Cardiac fibroblast (primary cell): ENCODE measurements around the gene USP5.

Source experiments
- DNase-seq, 2 donors: peaks; one replicate each; pipeline versions ENCODE4 v3.0.0 to v3.0.0-alpha.2; 2010; ENCODE audit warnings: low read depth in 2 of 2
- H3K4me3 ChIP-seq, 2 donors: replicated peaks in 1 of 2; 1 replicate in 1 of 2; 2 replicates in 1 of 2; pipeline ENCODE4 v1.5.1; 2011; ENCODE audit warnings: low read depth in 2 of 2, low read length in 2 of 2, mild to moderate bottlenecking in 2 of 2, moderate library complexity in 1 of 2
- TF ChIP-seq, protein P1 (sequence below): IDR thresholded peaks from one replicate; pipeline ENCODE4 v1.5.1; 2011; ENCODE audit warnings: low read depth, mild to moderate bottlenecking, low read length, inconsistent platforms

Gene USP5

DNA sequence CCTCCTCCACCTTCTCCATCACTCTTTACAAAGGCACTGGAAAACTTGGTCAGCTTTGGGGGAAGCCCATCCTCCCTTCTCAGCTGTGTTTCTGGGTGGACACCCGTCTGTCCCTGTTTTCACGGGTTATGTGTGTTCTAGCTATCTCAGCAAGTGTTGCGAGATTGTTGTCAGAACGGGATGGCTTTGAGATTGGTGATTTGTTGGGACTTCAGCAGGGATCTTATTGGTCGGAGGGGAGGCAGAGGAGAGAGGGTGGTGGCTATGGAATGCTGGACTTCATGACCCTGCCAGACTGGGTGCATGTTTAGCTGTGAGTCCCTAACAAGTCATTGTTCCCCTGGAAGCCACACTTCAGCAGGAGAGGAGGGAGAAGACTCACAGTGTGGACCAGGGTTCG, 2.1 kb downstream of the USP5 start:
- no peak overlapping the region for H3K4me3 ChIP-seq
- TF ChIP-seq, protein P1, sequence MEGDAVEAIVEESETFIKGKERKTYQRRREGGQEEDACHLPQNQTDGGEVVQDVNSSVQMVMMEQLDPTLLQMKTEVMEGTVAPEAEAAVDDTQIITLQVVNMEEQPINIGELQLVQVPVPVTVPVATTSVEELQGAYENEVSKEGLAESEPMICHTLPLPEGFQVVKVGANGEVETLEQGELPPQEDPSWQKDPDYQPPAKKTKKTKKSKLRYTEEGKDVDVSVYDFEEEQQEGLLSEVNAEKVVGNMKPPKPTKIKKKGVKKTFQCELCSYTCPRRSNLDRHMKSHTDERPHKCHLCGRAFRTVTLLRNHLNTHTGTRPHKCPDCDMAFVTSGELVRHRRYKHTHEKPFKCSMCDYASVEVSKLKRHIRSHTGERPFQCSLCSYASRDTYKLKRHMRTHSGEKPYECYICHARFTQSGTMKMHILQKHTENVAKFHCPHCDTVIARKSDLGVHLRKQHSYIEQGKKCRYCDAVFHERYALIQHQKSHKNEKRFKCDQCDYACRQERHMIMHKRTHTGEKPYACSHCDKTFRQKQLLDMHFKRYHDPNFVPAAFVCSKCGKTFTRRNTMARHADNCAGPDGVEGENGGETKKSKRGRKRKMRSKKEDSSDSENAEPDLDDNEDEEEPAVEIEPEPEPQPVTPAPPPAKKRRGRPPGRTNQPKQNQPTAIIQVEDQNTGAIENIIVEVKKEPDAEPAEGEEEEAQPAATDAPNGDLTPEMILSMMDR = no peak
- DNase-seq = no peak

DNA sequence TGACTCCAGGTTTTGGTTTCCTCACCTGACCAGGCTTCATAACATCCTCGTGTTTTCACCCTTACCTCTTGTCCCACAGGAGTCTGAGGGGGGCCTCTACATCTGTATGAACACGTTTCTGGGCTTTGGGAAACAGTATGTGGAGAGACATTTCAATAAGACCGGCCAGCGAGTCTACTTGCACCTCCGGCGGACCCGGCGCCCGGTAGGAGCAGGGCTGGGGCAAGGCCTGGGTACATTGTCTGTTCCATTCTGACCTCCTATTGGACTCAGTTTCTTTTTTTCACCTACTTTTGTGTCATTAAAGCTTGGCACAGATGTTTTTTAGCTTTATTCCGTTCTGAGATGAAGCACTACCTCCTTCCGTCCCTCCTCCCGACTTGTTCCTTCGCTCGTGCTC, 3.4 kb downstream of the USP5 start:
- TF ChIP-seq, protein P1 = no peak
- H3K4me3 ChIP-seq = no peak overlapping the region
- DNase-seq = no peak

DNA sequence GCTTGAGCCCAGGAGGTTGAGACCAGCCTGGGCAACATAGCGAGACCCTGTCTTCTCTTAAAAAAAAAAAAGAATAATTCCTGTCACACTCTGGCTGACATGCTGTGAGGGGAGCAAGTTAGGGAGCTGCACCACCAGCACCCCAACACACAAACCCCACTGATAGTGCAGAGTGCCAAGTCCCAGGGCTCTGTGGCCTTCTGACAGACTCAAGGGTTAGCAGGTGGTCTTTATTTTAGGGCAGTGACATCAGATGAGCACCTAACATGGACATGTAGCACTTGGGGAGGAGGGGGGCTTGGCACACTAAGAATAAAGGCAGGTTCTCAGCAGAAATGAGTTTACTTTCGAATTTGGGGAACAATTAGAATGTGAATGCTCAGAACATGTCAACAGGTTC, 6.8 kb downstream of the USP5 start:
- DNase-seq = no peak
- TF ChIP-seq, protein P1 = no peak
- H3K4me3 ChIP-seq = no peak overlapping the region

DNA sequence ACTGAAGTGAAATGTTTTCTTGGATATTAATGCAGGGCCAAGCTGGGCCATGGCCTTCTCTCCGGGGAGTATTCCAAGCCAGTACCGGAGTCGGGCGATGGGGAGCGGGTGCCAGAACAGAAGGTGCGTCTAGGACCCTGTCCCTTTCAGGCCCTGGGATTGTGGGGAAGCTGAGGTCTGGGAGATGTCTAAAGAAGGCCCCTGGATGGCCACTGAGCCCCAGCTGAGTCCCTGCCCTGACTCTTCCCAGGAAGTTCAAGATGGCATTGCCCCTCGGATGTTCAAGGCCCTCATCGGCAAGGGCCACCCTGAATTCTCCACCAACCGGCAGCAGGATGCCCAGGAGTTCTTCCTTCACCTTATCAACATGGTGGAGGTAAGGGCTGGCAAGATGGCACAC, 8.2 kb downstream of the USP5 start:
- TF ChIP-seq, protein P1 = no peak
- H3K4me3 ChIP-seq = no peak overlapping the region
- no peak for DNase-seq

DNA sequence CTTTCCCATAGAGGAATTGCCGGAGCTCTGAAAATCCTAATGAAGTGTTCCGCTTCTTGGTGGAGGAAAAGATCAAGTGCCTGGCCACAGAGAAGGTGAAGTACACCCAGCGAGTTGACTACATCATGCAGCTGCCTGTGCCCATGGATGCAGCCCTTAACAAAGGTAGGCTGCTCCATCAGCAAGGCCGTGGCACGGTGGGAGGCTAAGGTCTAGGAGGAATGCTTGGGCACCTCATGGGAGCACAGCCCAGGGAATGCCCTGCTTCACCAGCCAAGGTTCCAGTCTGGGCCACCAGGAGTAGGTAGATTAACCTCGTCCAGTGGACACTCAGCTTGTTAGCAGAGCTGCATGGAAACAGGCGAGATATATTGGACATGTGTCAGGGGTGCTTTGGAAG, 9.0 kb downstream of the USP5 start:
- no peak for DNase-seq
- TF ChIP-seq, protein P1 = no peak
- no peak overlapping the region for H3K4me3 ChIP-seq

DNA sequence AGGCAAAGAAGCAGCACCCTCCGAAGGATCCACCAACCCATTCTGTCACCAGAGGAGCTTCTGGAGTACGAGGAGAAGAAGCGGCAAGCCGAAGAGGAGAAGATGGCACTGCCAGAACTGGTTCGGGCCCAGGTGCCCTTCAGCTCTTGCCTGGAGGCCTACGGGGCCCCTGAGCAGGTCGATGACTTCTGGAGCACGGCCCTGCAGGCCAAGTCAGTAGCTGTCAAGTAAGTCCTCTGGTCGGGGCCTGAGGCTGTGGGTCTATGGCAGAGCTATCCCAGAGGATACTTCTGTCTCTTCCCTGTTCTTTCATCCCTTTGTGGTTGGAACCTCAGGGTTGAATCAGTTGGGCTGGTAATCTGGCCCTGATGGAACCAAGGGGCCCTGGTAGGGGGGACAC, 9.4 kb downstream of the USP5 start:
- TF ChIP-seq, protein P1 = no peak
- no peak overlapping the region for H3K4me3 ChIP-seq
- DNase-seq = no peak

DNA sequence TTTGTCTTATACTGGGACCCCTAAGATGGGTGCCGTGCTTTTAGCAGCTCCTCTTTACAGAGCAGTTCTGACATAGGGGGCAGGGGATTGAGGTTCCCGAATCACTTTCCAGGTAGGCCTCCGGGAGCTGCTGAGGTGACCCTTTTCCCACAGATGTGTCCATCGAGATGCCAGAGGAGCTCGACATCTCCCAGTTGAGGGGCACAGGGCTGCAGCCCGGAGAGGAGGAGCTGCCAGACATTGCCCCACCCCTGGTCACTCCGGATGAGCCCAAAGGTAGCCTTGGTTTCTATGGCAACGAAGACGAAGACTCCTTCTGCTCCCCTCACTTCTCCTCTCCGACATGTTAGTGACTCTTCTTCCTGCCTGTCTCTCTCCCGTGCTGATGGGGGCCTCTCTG, 11.1 kb downstream of the USP5 start:
- no peak for DNase-seq
- TF ChIP-seq, protein P1 = no peak
- H3K4me3 ChIP-seq = no peak overlapping the region
